Vagina (tissue), 2 donors: ENCODE results near the gene BRD3OS. TPM values are rescaled to one million over a fixed set of nuclear protein-coding genes. Genes with fewer than 3 reads are reported as not detected.

Source experiments
- DNase-seq, 2 donors: peaks; one replicate each; pipeline ENCODE4 v3.0.0-alpha.2; 2017; ENCODE audit errors: extremely low spot score in 2 of 2
- H3K27ac ChIP-seq: fragments of 200-600 bp; sonication (generic); one replicate; pipeline ENCODE4 v1.5.1; 2019
- H3K27me3 ChIP-seq: fragments of 200-600 bp; sonication (generic); one replicate; pipeline ENCODE4 v1.5.1; 2019
- H3K36me3 ChIP-seq, 2 donors: fragments of 200-600 bp; sonication (generic); one replicate each; pipeline ENCODE4 v1.5.1; 2017 to 2019
- H3K4me1 ChIP-seq: fragments of 200-600 bp; sonication (generic); one replicate; pipeline ENCODE4 v1.5.1; 2019
- H3K4me3 ChIP-seq, 2 donors: fragments of 200-600 bp; sonication (generic); 1 replicate in 1 of 2; 2 replicates in 1 of 2; pipeline ENCODE4 v1.5.1; 2016 to 2019
- H3K9me3 ChIP-seq: fragments of 200-600 bp; sonication (generic); one replicate; pipeline ENCODE4 v1.5.1; 2019
- CTCF ChIP-seq, 3 experiments: fragments of 450-650 bp in 2 of 3; fragments of 200-600 bp in 1 of 3; sonication (generic) in 1 of 3; IDR thresholded peaks; one replicate each; pipeline ENCODE4 v1.5.1; 2017 to 2019; ENCODE audit warnings: antibody characterized with exemption in 3 of 3, mild to moderate bottlenecking in 2 of 3, moderate library complexity in 2 of 3
- POLR2A ChIP-seq, 2 donors: fragments of 450-650 bp; IDR thresholded peaks; one replicate each; pipeline ENCODE4 v1.6.1; 2017; ENCODE audit warnings: antibody characterized with exemption in 2 of 2, mild to moderate bottlenecking in 2 of 2, moderate library complexity in 2 of 2
- POLR2AphosphoS5 ChIP-seq, 2 donors: sonication (generic); formaldehyde crosslinking; IDR thresholded peaks; one replicate each; pipeline ENCODE4 v1.9.0; 2017; ENCODE audit warnings: antibody characterized with exemption in 2 of 2, mild to moderate bottlenecking in 2 of 2, low read depth in 1 of 2; ENCODE audit not compliant: insufficient read depth in 1 of 2
- intact Hi-C: fragments of 100-400 bp; cut with DNase I; formaldehyde crosslinking; loops from one replicate; pipeline ENCODE4 v1.15.1; 2023
- total RNA-seq: library from RNA; depleted of rRNA; stranded (reverse); fragments of >200 nt; gene quantifications from one replicate; pipeline ENCODE4 v1.2.3, GENCODE V29; 2016

The BRD3OS gene
- total RNA-seq, 1 donor from 2014 or later = 13.0 TPM

- Histone ChIP-seq H3K27ac (no peak overlapping the region), H3K36me3 (no peaks in the 10 kb centered on the region), H3K27me3 (no peaks in the 10 kb centered on the region), H3K4me3 (no peak overlapping the region), H3K4me1 (peaks cover 21% of the 10 kb centered on the region), H3K9me3 (no peaks in the 10 kb centered on the region)
- intact Hi-C loops = no loop called here
- TF ChIP-seq CTCF (IDR thresholded peaks at IDR 0.05) (no peak), POLR2AphosphoS5 (IDR thresholded peaks at IDR 0.05; ENCODE audit: insufficient read depth in 1 of 2, low read depth in 1 of 2) (no peak), POLR2A (IDR thresholded peaks at IDR 0.05) (no peak)
- no peak for DNase-seq
Observed at GRCh38 chr9:133982971-133983720, 42.1 kb upstream of the BRD3OS start.

- H3K9me3 ChIP-seq = no peaks in the 10 kb centered on the region
- no peak for DNase-seq
- H3K4me3 ChIP-seq = no peak overlapping the region
- no peak for TF ChIP-seq CTCF (IDR thresholded peaks at IDR 0.05)
- TF ChIP-seq POLR2A (IDR thresholded peaks at IDR 0.05) = no peak
- TF ChIP-seq POLR2AphosphoS5 (IDR thresholded peaks at IDR 0.05; ENCODE audit: insufficient read depth in 1 of 2, low read depth in 1 of 2) = no peak
- intact Hi-C loops = no loop called here
- H3K27ac ChIP-seq = no peak overlapping the region
- H3K27me3 ChIP-seq = no peaks in the 10 kb centered on the region
- H3K4me1 ChIP-seq = peaks cover 12% of the 10 kb centered on the region
- H3K36me3 ChIP-seq = no peaks in the 10 kb centered on the region
Observed at GRCh38 chr9:133986061-133986460, 39.2 kb upstream of the BRD3OS start.

- DNase-seq = no peak
- H3K9me3 ChIP-seq = no peaks in the 10 kb centered on the region
- intact Hi-C loops = no loop called here
- H3K4me3 ChIP-seq = no peak overlapping the region
- no peak overlapping the region for H3K27ac ChIP-seq
- no peaks in the 10 kb centered on the region for H3K36me3 ChIP-seq
- H3K27me3 ChIP-seq = no peaks in the 10 kb centered on the region
- peaks cover 14% of the 10 kb centered on the region for H3K4me1 ChIP-seq
- no peak for TF ChIP-seq POLR2AphosphoS5 (IDR thresholded peaks at IDR 0.05; ENCODE audit: insufficient read depth in 1 of 2, low read depth in 1 of 2)
- no peak for TF ChIP-seq CTCF (IDR thresholded peaks at IDR 0.05)
- TF ChIP-seq POLR2A (IDR thresholded peaks at IDR 0.05) = no peak
Observed at GRCh38 chr9:133986774-133987445, 38.4 kb upstream of the BRD3OS start.

GRCh38 chr9:133987446-133987788 is 37.9 kb upstream of the BRD3OS start:
- no peak for DNase-seq
- Histone ChIP-seq H3K27me3 (no peaks in the 10 kb centered on the region), H3K9me3 (no peaks in the 10 kb centered on the region), H3K4me1 (peaks cover 14% of the 10 kb centered on the region), H3K4me3 (no peak overlapping the region), H3K36me3 (no peaks in the 10 kb centered on the region), H3K27ac (no peak overlapping the region)
- intact Hi-C loops = no loop called here
- TF ChIP-seq POLR2AphosphoS5 (IDR thresholded peaks at IDR 0.05; ENCODE audit: insufficient read depth in 1 of 2, low read depth in 1 of 2) (no peak), POLR2A (IDR thresholded peaks at IDR 0.05) (no peak), CTCF (IDR thresholded peaks at IDR 0.05) (no peak)
